ENCODE data around the gene KRT2.
"Not testable (repeated sequence)": the region's sequence is repeated elsewhere in the genome, so short reads cannot be mapped to it uniquely, and the experiment has no call there.

The KRT2 gene

GRCh38 chr12:52684431-52684830 lies 32.4 kb upstream of the KRT2 start:
- no peak for DNase-seq

- DNase-seq, result no peak
Measured at GRCh38 chr12:52683575-52684300, 31.7 kb upstream of the KRT2 start.

- DNase-seq, result no peak
Measured at GRCh38 chr12:52682938-52683574, 31.0 kb upstream of the KRT2 start.

- no peak for DNase-seq
Measured at GRCh38 chr12:52682381-52682660, 30.3 kb upstream of the KRT2 start.

GRCh38 chr12:52681526-52682380 lies 29.7 kb upstream of the KRT2 start:
- peak; percentile 13 for DNase-seq

- no peak for DNase-seq
Measured at GRCh38 chr12:52680363-52680762, 28.4 kb upstream of the KRT2 start, which contains the start of gene KRT1. KRT1 (minus strand) TSS chr12:52680407; CDS start chr12:52680348, 59 bp downstream.

GRCh38 chr12:52679875-52680274 lies 27.9 kb upstream of the KRT2 start:
- no peak for DNase-seq

- no peak for DNase-seq
Measured at GRCh38 chr12:52677671-52678070, 25.7 kb upstream of the KRT2 start.

- no peak for DNase-seq
Measured at GRCh38 chr12:52677126-52677525, 25.1 kb upstream of the KRT2 start.

- DNase-seq, result no peak
Measured at GRCh38 chr12:52676163-52676562, 24.2 kb upstream of the KRT2 start.

GRCh38 chr12:52675301-52675701 lies 23.3 kb upstream of the KRT2 start:
- no peak for DNase-seq

- DNase-seq, result no peak
Measured at GRCh38 chr12:52674433-52674775, 22.4 kb upstream of the KRT2 start.

GRCh38 chr12:52673713-52674432 lies 21.9 kb upstream of the KRT2 start:
- DNase-seq, result no peak

- DNase-seq, result no peak
Measured at GRCh38 chr12:52673217-52673616, 21.2 kb upstream of the KRT2 start.

GRCh38 chr12:52672321-52672933 lies 20.4 kb upstream of the KRT2 start:
- DNase-seq, result no peak

- no peak for DNase-seq
Measured at GRCh38 chr12:52670961-52671360, 18.9 kb upstream of the KRT2 start.

GRCh38 chr12:52670506-52670905 lies 18.5 kb upstream of the KRT2 start:
- no peak for DNase-seq

GRCh38 chr12:52669941-52670340 lies 17.9 kb upstream of the KRT2 start:
- DNase-seq, result not testable (repeated sequence)

GRCh38 chr12:52669426-52669825 lies 17.4 kb upstream of the KRT2 start:
- DNase-seq, result no peak

GRCh38 chr12:52667931-52668330 lies 15.9 kb upstream of the KRT2 start:
- DNase-seq, result no peak

GRCh38 chr12:52667509-52667908 lies 15.5 kb upstream of the KRT2 start:
- no peak for DNase-seq

- no peak for DNase-seq
Measured at GRCh38 chr12:52666471-52666870, 14.5 kb upstream of the KRT2 start.

- no peak for DNase-seq
Measured at GRCh38 chr12:52663420-52663819, 11.4 kb upstream of the KRT2 start.
